Cardiac muscle cell (in vitro differentiated cells and primary cell): ENCODE measurements around the gene RNF213. TPM values are rescaled to one million over a fixed set of nuclear protein-coding genes. Genes with fewer than 3 reads are reported as not detected.

Source experiments
- DNase-seq, 2 donors: peaks; one replicate each; pipeline versions ENCODE4 v3.0.0 to v3.0.0-alpha.2; 2010 to 2017; ENCODE audit warnings: low read depth in 1 of 2, low spot score in 1 of 2
- H3K27ac ChIP-seq: fragments of 200-600 bp; sonication (generic); 2 replicates; pipeline ENCODE4 v1.5.1; 2016
- H3K27me3 ChIP-seq: fragments of 200-600 bp; sonication (generic); 2 replicates; pipeline ENCODE4 v1.6.0; 2016; ENCODE audit warnings: control low read depth
- H3K36me3 ChIP-seq: fragments of 200-600 bp; sonication (generic); 2 replicates; pipeline ENCODE4 v1.5.1; 2016; ENCODE audit warnings: control low read depth
- H3K4me1 ChIP-seq: fragments of 200-600 bp; sonication (generic); 2 replicates; pipeline ENCODE4 v1.8.1; 2017; ENCODE audit warnings: low read depth, mild to moderate bottlenecking, mixed run types
- H3K4me3 ChIP-seq: fragments of 200-600 bp; sonication (generic); 2 replicates; pipeline ENCODE4 v1.5.1; 2016; ENCODE audit warnings: mild to moderate bottlenecking
- H3K9me3 ChIP-seq: fragments of 200-600 bp; sonication (generic); 2 replicates; pipeline ENCODE4 v1.5.1; 2017; ENCODE audit warnings: low read depth, mild to moderate bottlenecking, control low read depth
- CTCF ChIP-seq: IDR thresholded peaks from 2 replicates; pipeline ENCODE4 v1.5.1; 2012; ENCODE audit warnings: low read depth, mild to moderate bottlenecking, low read length
- polyA plus RNA-seq: library from polyadenylated mRNA; unstranded; fragments of >200 nt; fragmentation: Nextera tagmentation; extraction: Ambion mirVana; gene quantifications from 2 replicates; pipeline ENCODE4 v1.2.1, GENCODE V29; 2016
- total RNA-seq: library from RNA; depleted of rRNA; stranded (reverse); fragments of >200 nt; gene quantifications from 2 replicates; pipeline ENCODE4 v1.2.3, GENCODE V29; 2016

Gene RNF213
- total and polyA plus RNA-seq, 2 experiments from 2014 or later: 11.5 to 24.9 TPM

- peaks cover 26% of the 10 kb centered on the region for H3K27me3 ChIP-seq
- no peak for DNase-seq
- H3K27ac ChIP-seq: no peak overlapping the region
- no peak for TF ChIP-seq CTCF
- no peaks in the 10 kb centered on the region for H3K4me1 ChIP-seq
- H3K9me3 ChIP-seq: no peaks in the 10 kb centered on the region
- no peak overlapping the region for H3K4me3 ChIP-seq
- no peaks in the 10 kb centered on the region for H3K36me3 ChIP-seq
Measured at GRCh38 chr17:80446645-80447405, 186.2 kb downstream of the RNF213 start.

GRCh38 chr17:80447790-80448189 is 187.1 kb downstream of the RNF213 start:
- H3K27ac ChIP-seq: no peak overlapping the region
- peaks cover 18% of the 10 kb centered on the region for H3K27me3 ChIP-seq
- no peak for TF ChIP-seq CTCF
- H3K9me3 ChIP-seq: no peaks in the 10 kb centered on the region
- H3K36me3 ChIP-seq: no peaks in the 10 kb centered on the region
- H3K4me1 ChIP-seq: no peaks in the 10 kb centered on the region
- no peak overlapping the region for H3K4me3 ChIP-seq
- DNase-seq: no peak

Other genes starting within 250 kb of the RNF213 start
- gene TBC1D16, start 225.0 kb upstream of the RNF213 start, total RNA-seq: 30.3 and 37.5 TPM in 2 replicates
- gene TBC1D16, start 225.0 kb upstream of the RNF213 start, polyA plus RNA-seq: 13.0 and 22.1 TPM in 2 replicates
- gene CCDC40, start 224.2 kb upstream of the RNF213 start, total RNA-seq: 8.0 and 11.3 TPM in 2 replicates
- 12.2 and 16.0 TPM in 2 replicates for gene CCDC40, start 224.2 kb upstream of the RNF213 start, polyA plus RNA-seq
- gene GAA, start 159.3 kb upstream of the RNF213 start, total RNA-seq: 80.3 and 150 TPM in 2 replicates
- 72.7 and 84.9 TPM in 2 replicates for gene GAA, start 159.3 kb upstream of the RNF213 start, polyA plus RNA-seq
- 124 and 131 TPM in 2 replicates for gene EIF4A3, start 113.7 kb upstream of the RNF213 start, total RNA-seq
- 126 and 143 TPM in 2 replicates for gene EIF4A3, start 113.7 kb upstream of the RNF213 start, polyA plus RNA-seq
- gene CARD14, start 90.8 kb upstream of the RNF213 start, total RNA-seq: 2.9 TPM in 1 of 2 replicates, not detected in the other
- 1.5 and 2.7 TPM in 2 replicates for gene CARD14, start 90.8 kb upstream of the RNF213 start, polyA plus RNA-seq
- gene SGSH, start 40.5 kb upstream of the RNF213 start, total RNA-seq: 27.8 and 56.6 TPM in 2 replicates
- 59.4 and 63.2 TPM in 2 replicates for gene SGSH, start 40.5 kb upstream of the RNF213 start, polyA plus RNA-seq
- 42.5 and 46.8 TPM in 2 replicates for gene SLC26A11, start 40.4 kb upstream of the RNF213 start, total RNA-seq
- 39.0 and 56.2 TPM in 2 replicates for gene SLC26A11, start 40.4 kb upstream of the RNF213 start, polyA plus RNA-seq
- gene ENDOV, start 154.3 kb downstream of the RNF213 start, total RNA-seq: 31.7 and 35.4 TPM in 2 replicates
- 38.0 and 46.9 TPM in 2 replicates for gene ENDOV, start 154.3 kb downstream of the RNF213 start, polyA plus RNA-seq
- gene NPTX1, start 215.8 kb downstream of the RNF213 start, total RNA-seq: not detected in 2 replicates
- gene NPTX1, start 215.8 kb downstream of the RNF213 start, polyA plus RNA-seq: 0.21 TPM in 1 of 2 replicates, not detected in the other